Upper lobe of right lung (tissue), 1 donor: ENCODE data around the gene SLC19A1. TPM values are rescaled to one million over a fixed set of nuclear protein-coding genes. Genes with fewer than 3 reads are reported as not detected.

Source experiments
- ATAC-seq: fragments of 200-7000 bp; cut with Tn5 transposase; one replicate; pipeline ENCODE4 v1.9.1; 2020; ENCODE audit warnings: mild to moderate bottlenecking, moderate library complexity
- DNase-seq: peaks from one replicate; pipeline ENCODE4 v3.0.0-alpha.2; 2020
- H3K27ac ChIP-seq: fragments of 200-600 bp; one replicate; pipeline ENCODE4 v1.8.0; 2022
- H3K27me3 ChIP-seq: fragments of 200-600 bp; one replicate; pipeline ENCODE4 v1.8.0; 2022; ENCODE audit warnings: mild to moderate bottlenecking
- H3K36me3 ChIP-seq: fragments of 200-600 bp; one replicate; pipeline ENCODE4 v1.8.0; 2022
- H3K4me1 ChIP-seq: fragments of 200-600 bp; one replicate; pipeline ENCODE4 v1.8.0; 2022
- H3K4me3 ChIP-seq: fragments of 200-600 bp; one replicate; pipeline ENCODE4 v1.8.0; 2022; ENCODE audit warnings: mild to moderate bottlenecking
- H3K9me3 ChIP-seq: fragments of 200-600 bp; one replicate; pipeline ENCODE4 v1.8.0; 2022
- CTCF ChIP-seq: fragments of 200-600 bp; IDR thresholded peaks from one replicate; pipeline ENCODE4 v1.8.0; 2022; ENCODE audit warnings: antibody characterized with exemption
- intact Hi-C: fragments of 100-400 bp; cut with DNase I; formaldehyde crosslinking; loops from one replicate; pipeline ENCODE4 v1.11.0; 2022
- total RNA-seq: library from RNA; stranded (reverse); fragmentation: NEBNext Ultra II Directional; extraction: Animal tissue kit (Norgen Biotek cat#: 25700); gene quantifications from one replicate; pipeline ENCODE4 v1.2.1, GENCODE V29; 2021
- donor health status: DM: no; HTN: yes; CAD: no; lungs with severe emphysema.

The SLC19A1 gene
- total RNA-seq, 1 donor from 2014 or later: 39.3 TPM

GRCh38 chr21:45507888-45508508 lies 34.2 kb downstream of the SLC19A1 start:
- DNase-seq (peak; percentile 38), ATAC-seq (no peak)
- TF ChIP-seq CTCF: no peak
- H3K27me3 ChIP-seq: no peaks in the 10 kb centered on the region
- no peaks in the 10 kb centered on the region for H3K9me3 ChIP-seq
- no peak overlapping the region for H3K4me3 ChIP-seq
- intact Hi-C loops: no loop called here
- no peak overlapping the region for H3K27ac ChIP-seq
- H3K36me3 ChIP-seq: peaks cover 7% of the 10 kb centered on the region
- no peaks in the 10 kb centered on the region for H3K4me1 ChIP-seq

- DNase-seq (peak; percentile 51), ATAC-seq (no peak)
- Histone ChIP-seq H3K27ac (no peak overlapping the region), H3K36me3 (peaks cover 5% of the 10 kb centered on the region), H3K27me3 (no peaks in the 10 kb centered on the region), H3K4me3 (no peak overlapping the region), H3K4me1 (no peaks in the 10 kb centered on the region), H3K9me3 (no peaks in the 10 kb centered on the region)
- intact Hi-C loops: no loop called here
- no peak for TF ChIP-seq CTCF
Measured at GRCh38 chr21:45507523-45507875, 34.7 kb downstream of the SLC19A1 start.

- H3K36me3 ChIP-seq: no peaks in the 10 kb centered on the region
- H3K4me1 ChIP-seq: no peaks in the 10 kb centered on the region
- H3K27me3 ChIP-seq: no peaks in the 10 kb centered on the region
- intact Hi-C loops: no loop called here
- no peak for TF ChIP-seq CTCF
- no peak for ATAC-seq
- peak; percentile 47 for DNase-seq
- H3K27ac ChIP-seq: no peak overlapping the region
- H3K9me3 ChIP-seq: no peaks in the 10 kb centered on the region
- no peak overlapping the region for H3K4me3 ChIP-seq
Measured at GRCh38 chr21:45506836-45507522, 35.3 kb downstream of the SLC19A1 start.

- TF ChIP-seq CTCF: no peak
- Histone ChIP-seq H3K9me3 (no peaks in the 10 kb centered on the region), H3K27me3 (no peaks in the 10 kb centered on the region), H3K4me1 (no peaks in the 10 kb centered on the region), H3K4me3 (no peak overlapping the region), H3K36me3 (no peaks in the 10 kb centered on the region), H3K27ac (no peak overlapping the region)
- ATAC-seq (no peak), DNase-seq (peak; percentile 54)
- intact Hi-C loops: no loop called here
Measured at GRCh38 chr21:45506241-45506817, 35.9 kb downstream of the SLC19A1 start.

GRCh38 chr21:45505416-45506021 lies 36.7 kb downstream of the SLC19A1 start:
- intact Hi-C loops: no loop called here
- Histone ChIP-seq H3K4me1 (no peaks in the 10 kb centered on the region), H3K4me3 (no peak overlapping the region), H3K27me3 (no peaks in the 10 kb centered on the region), H3K9me3 (no peaks in the 10 kb centered on the region), H3K27ac (no peak overlapping the region), H3K36me3 (no peaks in the 10 kb centered on the region)
- ATAC-seq: no peak
- DNase-seq: peak; percentile 61
- TF ChIP-seq CTCF: no peak
